HCT116 (cell line): Measurements from ENCODE around the gene IL17RE.

Experiments
- CTCF ChIP-seq, 3 experiments: fragments of 200-600 bp in 1 of 3; sonication (generic) in 1 of 3; IDR thresholded peaks in 2 of 3; conservative IDR thresholded peaks in 1 of 3; 2 replicates each; pipeline ENCODE4 v1.5.1; 2012 to 2017; ENCODE audit warnings: low read depth in 2 of 3, low read length in 2 of 3, antibody characterized with exemption in 1 of 3, borderline replicate concordance in 1 of 3, control low read depth in 1 of 3, mild to moderate bottlenecking in 1 of 3, mixed read lengths in 1 of 3, mixed run types in 1 of 3, moderate library complexity in 1 of 3; ENCODE audit not compliant: insufficient read depth in 1 of 3
- ELF1 ChIP-seq: IDR thresholded peaks from 2 replicates; pipeline ENCODE4 v1.6.1; 2012; ENCODE audit warnings: low read depth, borderline replicate concordance
- EZH2 ChIP-seq: fragments of 200-600 bp; sonication (generic); IDR thresholded peaks from 2 replicates; pipeline ENCODE4 v1.6.1; 2017; ENCODE audit warnings: antibody characterized with exemption, mixed run types
- POLR2A ChIP-seq: IDR thresholded peaks from 2 replicates; pipeline ENCODE4 v1.7.0; 2011; ENCODE audit warnings: borderline replicate concordance; ENCODE audit not compliant: insufficient read depth, insufficient read length; ENCODE audit errors: extremely low read depth
- POLR2AphosphoS5 ChIP-seq: IDR thresholded peaks from 2 replicates; pipeline ENCODE4 v1.6.1; 2011; ENCODE audit warnings: mild to moderate bottlenecking, low read depth, low read length, moderate library complexity
- SIN3A ChIP-seq: IDR thresholded peaks from 2 replicates; pipeline ENCODE4 v1.6.1; 2012; ENCODE audit warnings: low read depth
- SP1 ChIP-seq: IDR thresholded peaks from 2 replicates; pipeline ENCODE4 v1.6.1; 2012; ENCODE audit warnings: low read depth
- YY1 ChIP-seq: IDR thresholded peaks from 2 replicates; pipeline ENCODE4 v1.6.1; 2011; ENCODE audit warnings: low read length, low read depth, moderate library complexity, mild to moderate bottlenecking; ENCODE audit not compliant: insufficient replicate concordance; ENCODE audit errors: extremely low read depth
- ZBTB33 ChIP-seq: IDR thresholded peaks from 2 replicates; pipeline ENCODE4 v1.6.1; 2011; ENCODE audit warnings: mild to moderate bottlenecking, low read length, moderate library complexity; ENCODE audit not compliant: insufficient replicate concordance; ENCODE audit errors: extremely low read depth
- ZNF274 ChIP-seq: fragments of 200-500 bp; sonication (Bioruptor generic); IDR thresholded peaks from 2 replicates; pipeline ENCODE4 v1.6.1; 2014; ENCODE audit warnings: mild to moderate bottlenecking, low read depth, low read length, inconsistent platforms

- TF ChIP-seq POLR2A (no peak), SIN3A (no peak), CTCF (IDR thresholded peaks at IDR 0.05 in 2 of 3, conservative IDR thresholded peaks at IDR 0.05 in 1 of 3; ENCODE audit: borderline replicate concordance in 1 of 3, insufficient read depth in 1 of 3, low read depth in 2 of 3, low read length in 2 of 3) (peak in 1 of 3 experiments; percentile 20; a peak in 2 of 6 replicates), ELF1 (no peak), ZNF274 (no peak), YY1 (no peak), EZH2 (no peak), SP1 (no peak), POLR2AphosphoS5 (no peak), ZBTB33 (no peak)
Observed at GRCh38 chr3:9957214-9957613, 54.6 kb downstream of the IL17RE start.
